ENCODE data around the gene ZAP70. TPM values are rescaled to one million over a fixed set of nuclear protein-coding genes. Genes with fewer than 3 reads are reported as not detected.

ZAP70 gene
- polyA plus RNA-seq, 1 donor (not counting 4 experiments of a cell fraction or from before 2014, with no cell fraction given) = 1.6 TPM

GRCh38 chr2:97738179-97739019, 25.0 kb downstream of the ZAP70 start:
- Histone ChIP-seq H3K4me2 (ENCODE audit: control insufficient read depth, extremely low read depth, insufficient read depth, low read depth, low read length) (no peak overlapping the region), H3K4me3 (ENCODE audit: control insufficient read depth in 2 of 3, extremely low read depth in 1 of 3, insufficient read depth in 2 of 3, low read depth in 1 of 3, low read length in 3 of 3) (no peak overlapping the region), H3K79me2 (ENCODE audit: control insufficient read depth, insufficient read depth, low read length) (no peaks in the 10 kb centered on the region), H3K27ac (ENCODE audit: control insufficient read depth, insufficient read depth, low read length) (no peak overlapping the region), H3K9me1 (ENCODE audit: control insufficient read depth, extremely low read depth, insufficient read depth, low read length) (no peaks in the 10 kb centered on the region), H4K20me1 (ENCODE audit: control insufficient read depth, extremely low read depth, insufficient read depth, low read length) (no peaks in the 10 kb centered on the region), H3K4me1 (ENCODE audit: control insufficient read depth, extremely low read depth, insufficient read depth, low read length) (peaks cover 13% of the 10 kb centered on the region), H3K27me3 (ENCODE audit: control insufficient read depth, extremely low read depth, insufficient read depth, low read length) (no peaks in the 10 kb centered on the region), H3K36me3 (ENCODE audit: control insufficient read depth in 2 of 2, extremely low read depth in 1 of 2, insufficient read depth in 2 of 2, low read length in 2 of 2) (no peaks in the 10 kb centered on the region), H3K9ac (ENCODE audit: control insufficient read depth, extremely low read depth, insufficient read depth, low read length) (no peak overlapping the region), H3K9me3 (ENCODE audit: control insufficient read depth, low read depth, low read length) (no peaks in the 10 kb centered on the region), H2AFZ (ENCODE audit: control insufficient read depth, low read length) (no peak overlapping the region)
- dilution Hi-C loops (cut with MboI; ENCODE audit: extremely low pct_ligation_motif_present, low sequenced_read_pairs) = no loop called here
- FAIRE-seq (no peak), DNase-seq (ENCODE audit: low read depth, low spot score) (no peak)
- TF ChIP-seq CTCF (optimal IDR thresholded peaks at IDR 0.05 in 1 of 3, IDR thresholded peaks at IDR 0.05 in 1 of 3, conservative IDR thresholded peaks at IDR 0.05 in 1 of 3; ENCODE audit: extremely low read depth in 1 of 3, insufficient read depth in 2 of 3, low read length in 3 of 3) (no peak), EZH2 (IDR thresholded peaks at IDR 0.05; ENCODE audit: low read length) (no peak)

GRCh38 chr2:97739020-97739892, 25.9 kb downstream of the ZAP70 start:
- no peaks in the 10 kb centered on the region for H3K27me3 ChIP-seq (ENCODE audit: control insufficient read depth, extremely low read depth, insufficient read depth, low read length)
- H3K27ac ChIP-seq (ENCODE audit: control insufficient read depth, insufficient read depth, low read length) = no peak overlapping the region
- FAIRE-seq (no peak), DNase-seq (ENCODE audit: low read depth, low spot score) (no peak)
- no peaks in the 10 kb centered on the region for H4K20me1 ChIP-seq (ENCODE audit: control insufficient read depth, extremely low read depth, insufficient read depth, low read length)
- peaks cover 13% of the 10 kb centered on the region for H3K4me1 ChIP-seq (ENCODE audit: control insufficient read depth, extremely low read depth, insufficient read depth, low read length)
- TF ChIP-seq EZH2 (IDR thresholded peaks at IDR 0.05; ENCODE audit: low read length) = no peak
- TF ChIP-seq CTCF (optimal IDR thresholded peaks at IDR 0.05 in 1 of 3, IDR thresholded peaks at IDR 0.05 in 1 of 3, conservative IDR thresholded peaks at IDR 0.05 in 1 of 3; ENCODE audit: extremely low read depth in 1 of 3, insufficient read depth in 2 of 3, low read length in 3 of 3) = no peak
- no peaks in the 10 kb centered on the region for H3K36me3 ChIP-seq (ENCODE audit: control insufficient read depth in 2 of 2, extremely low read depth in 1 of 2, insufficient read depth in 2 of 2, low read length in 2 of 2)
- no peaks in the 10 kb centered on the region for H3K9me3 ChIP-seq (ENCODE audit: control insufficient read depth, low read depth, low read length)
- no peak overlapping the region for H3K9ac ChIP-seq (ENCODE audit: control insufficient read depth, extremely low read depth, insufficient read depth, low read length)
- dilution Hi-C loops (cut with MboI; ENCODE audit: extremely low pct_ligation_motif_present, low sequenced_read_pairs) = no loop called here
- no peak overlapping the region for H3K4me3 ChIP-seq (ENCODE audit: control insufficient read depth in 2 of 3, extremely low read depth in 1 of 3, insufficient read depth in 2 of 3, low read depth in 1 of 3, low read length in 3 of 3)
- no peak overlapping the region for H3K4me2 ChIP-seq (ENCODE audit: control insufficient read depth, extremely low read depth, insufficient read depth, low read depth, low read length)
- no peaks in the 10 kb centered on the region for H3K79me2 ChIP-seq (ENCODE audit: control insufficient read depth, insufficient read depth, low read length)
- H2AFZ ChIP-seq (ENCODE audit: control insufficient read depth, low read length) = no peak overlapping the region
- H3K9me1 ChIP-seq (ENCODE audit: control insufficient read depth, extremely low read depth, insufficient read depth, low read length) = no peaks in the 10 kb centered on the region

All from keratinocyte (primary cell).